Lung (tissue), 12 donors: Measurements from ENCODE around the gene MUC6. TPM values are rescaled to one million over a fixed set of nuclear protein-coding genes. Genes with fewer than 3 reads are reported as not detected.

Source experiments
- ATAC-seq: fragments of 200-7000 bp; cut with Tn5 transposase; one replicate; pipeline ENCODE4 v1.9.1; 2020; ENCODE audit warnings: moderate number of reproducible peaks; ENCODE audit not compliant: insufficient read depth, low FRiP score
- DNase-seq, 3 donors: peaks; one replicate each; pipeline ENCODE4 v3.0.0-alpha.2; 2013 to 2017
- H3K27ac ChIP-seq, 2 donors: one replicate each; pipeline ENCODE4 v1.5.1; 2013; ENCODE audit warnings: mild to moderate bottlenecking in 2 of 2, moderate library complexity in 2 of 2, control low read depth in 1 of 2, inconsistent platforms in 1 of 2, low read depth in 1 of 2, low read length in 1 of 2
- H3K27me3 ChIP-seq, 3 donors: one replicate each; pipeline ENCODE4 v1.5.1; 2013; ENCODE audit warnings: low read length in 2 of 3; ENCODE audit not compliant: control insufficient read depth in 3 of 3, insufficient read depth in 3 of 3
- H3K36me3 ChIP-seq, 4 donors: one replicate each; pipeline ENCODE4 v1.5.1; 2013; ENCODE audit warnings: low read length in 4 of 4, mild to moderate bottlenecking in 1 of 4, moderate library complexity in 1 of 4; ENCODE audit not compliant: control insufficient read depth in 4 of 4, insufficient read depth in 4 of 4
- H3K4me1 ChIP-seq, 5 donors: one replicate each; pipeline ENCODE4 v1.5.1; 2013; ENCODE audit warnings: low read length in 5 of 5, mild to moderate bottlenecking in 2 of 5, moderate library complexity in 1 of 5; ENCODE audit not compliant: control insufficient read depth in 5 of 5, insufficient read depth in 5 of 5
- H3K4me3 ChIP-seq: one replicate; pipeline ENCODE4 v1.5.1; 2013; ENCODE audit warnings: mild to moderate bottlenecking, control low read depth, moderate library complexity
- H3K9ac ChIP-seq, 2 donors: one replicate each; pipeline ENCODE4 v1.5.1; 2013; ENCODE audit warnings: low read length in 2 of 2, control low read depth in 1 of 2; ENCODE audit not compliant: insufficient read depth in 1 of 2
- H3K9me3 ChIP-seq, 4 donors: one replicate each; pipeline ENCODE4 v1.5.1; 2013; ENCODE audit warnings: low read length in 3 of 4, mild to moderate bottlenecking in 1 of 4, moderate library complexity in 1 of 4; ENCODE audit not compliant: control insufficient read depth in 4 of 4, insufficient read depth in 3 of 4
- CTCF ChIP-seq: IDR thresholded peaks from 2 replicates; pipeline ENCODE4 v1.5.1; 2012; ENCODE audit warnings: mild to moderate bottlenecking; ENCODE audit errors: control extremely low read depth, extremely low read depth
- WGBS, 2 donors: extraction: QIAGEN DNeasy Blood & Tissue Kit; methylation state at CpG; one replicate each; pipeline ENCODE4 v1.1.7; 2013; 5-methylcytosine and 5-hydroxymethylcytosine counted together
- polyA plus RNA-seq, 2 donors: library from polyadenylated mRNA; stranded (reverse); fragments of 200-250 nt; gene quantifications; one replicate each; pipeline ENCODE4 v1.2.1, GENCODE V29; 2013
- total RNA-seq, 2 donors: library from RNA; depleted of rRNA in 1 of 2; stranded (reverse); fragments of >200 nt in 1 of 2; gene quantifications; one replicate each; pipeline ENCODE4 v1.2.1, GENCODE V29; 2014 to 2021
- donor health status: control.
- donor health status: control.
- donor health status: Bipolar disorder and iron deficiency.
- donor health status: healthy.
- donor health status: DM: yes; HTN: yes; CAD: no.

MUC6 gene
- total and polyA plus RNA-seq, 4 donors = 0.01 to 0.92 (median 0.06) TPM; not detected in 1

- 96 to 98% methylated on average over 15 of the region's 15 CpGs for WGBS, 2 donors
- no peak overlapping the region for H3K4me3 ChIP-seq
- ATAC-seq = no peak
Observed at GRCh38 chr11:987671-988070, 48.8 kb downstream of the MUC6 start.

GRCh38 chr11:986952-987305, 49.6 kb downstream of the MUC6 start:
- TF ChIP-seq CTCF = no peak
- Histone ChIP-seq H3K27ac (no peak overlapping the region), H3K9ac (no peak overlapping the region), H3K36me3 (peaks cover 17 to 69% (median 26%) of the 10 kb centered on the region in 4 donors), H3K4me3 (no peak overlapping the region), H3K9me3 (no peaks in the 10 kb centered on the region), H3K27me3 (no peaks in the 10 kb centered on the region), H3K4me1 (peaks cover 0 to 10% (median 3%) of the 10 kb centered on the region in 5 donors)
- 93 to 96% methylated on average over 9 of the region's 9 CpGs for WGBS, 2 donors
- DNase-seq (no peak), ATAC-seq (no peak)

More at GRCh38 chr11:987671-988070, 48.8 kb downstream of the MUC6 start:
- no peak for DNase-seq
- Histone ChIP-seq H3K4me1 (peaks cover 0 to 10% (median 3%) of the 10 kb centered on the region in 5 donors), H3K36me3 (peaks cover 17 to 75% (median 27%) of the 10 kb centered on the region in 4 donors), H3K27ac (no peak overlapping the region), H3K9ac (no peak overlapping the region), H3K9me3 (no peaks in the 10 kb centered on the region), H3K27me3 (no peaks in the 10 kb centered on the region)
- no peak for TF ChIP-seq CTCF

- Histone ChIP-seq H3K27ac (peak overlapping the region in 1 of 2 donors; percentile 26), H3K4me1 (peaks cover 0 to 10% (median 3%) of the 10 kb centered on the region in 5 donors), H3K36me3 (peaks cover 17 to 68% (median 27%) of the 10 kb centered on the region in 4 donors), H3K4me3 (no peak overlapping the region), H3K9ac (no peak overlapping the region), H3K9me3 (no peaks in the 10 kb centered on the region), H3K27me3 (no peaks in the 10 kb centered on the region)
- ATAC-seq = peak; percentile 57
- peak; percentile 55 to 79 (median 74) for DNase-seq
- WGBS, 2 donors = 64 to 81% methylated on average over 24 to 28 of the region's 28 CpGs
- no peak for TF ChIP-seq CTCF
Observed at GRCh38 chr11:986270-986951, 50.1 kb downstream of the MUC6 start.
